GM19455 (cell line): ENCODE measurements around the gene PRKX.
"Not testable (repeated sequence)": the region's sequence is repeated elsewhere in the genome, so short reads cannot be mapped to it uniquely, and the experiment has no call there.

ENCODE experiments used
- ATAC-seq: cut with Tn5 transposase; IDR thresholded peaks from one replicate; pipeline ENCODE4 v1.9.1; 2021; ENCODE audit not compliant: unreplicated experiment

The PRKX gene

GRCh38 chrX:3713225-3713936 lies at the start of gene PRKX:
PRKX (minus strand) TSS chrX:3713649; CDS start chrX:3713253, 396 bp downstream.
- ATAC-seq = peak; percentile 74

- ATAC-seq = no peak
These were observed 49.7 kb upstream of the PRKX start for GRCh38 chrX:3763111-3763510.

- no peak for ATAC-seq
These were observed 44.1 kb upstream of the PRKX start for GRCh38 chrX:3757510-3758025.

- ATAC-seq = no peak
These were observed 34.7 kb upstream of the PRKX start for GRCh38 chrX:3748052-3748559.

- ATAC-seq = no peak
These were observed 30.5 kb upstream of the PRKX start for GRCh38 chrX:3743801-3744439.

- not testable (repeated sequence) for ATAC-seq
These were observed 27.5 kb upstream of the PRKX start for GRCh38 chrX:3740946-3741345.

- ATAC-seq = no peak
These were observed 25.1 kb upstream of the PRKX start for GRCh38 chrX:3738509-3738908.

- not testable (repeated sequence) for ATAC-seq
These were observed 23.1 kb upstream of the PRKX start for GRCh38 chrX:3736536-3736935.

GRCh38 chrX:3735891-3736290 lies 22.4 kb upstream of the PRKX start:
- ATAC-seq = not testable (repeated sequence)

- not testable (repeated sequence) for ATAC-seq
These were observed 21.0 kb upstream of the PRKX start for GRCh38 chrX:3734456-3734855.

GRCh38 chrX:3733043-3733430 lies 19.6 kb upstream of the PRKX start:
- ATAC-seq = no peak

- ATAC-seq = not testable (repeated sequence)
These were observed 19.0 kb upstream of the PRKX start for GRCh38 chrX:3732326-3733042.

GRCh38 chrX:3728454-3728853 lies 15.0 kb upstream of the PRKX start:
- ATAC-seq = no peak

GRCh38 chrX:3723460-3723859 lies 10.0 kb upstream of the PRKX start:
- not testable (repeated sequence) for ATAC-seq

- ATAC-seq = no peak
These were observed 4.4 kb upstream of the PRKX start for GRCh38 chrX:3717742-3718420.

GRCh38 chrX:3715921-3716320 lies 2.5 kb upstream of the PRKX start:
- no peak for ATAC-seq

GRCh38 chrX:3714706-3715479 lies 1.4 kb upstream of the PRKX start:
- not testable (repeated sequence) for ATAC-seq

GRCh38 chrX:3713937-3714434 lies 537 bp upstream of the PRKX start:
- no peak for ATAC-seq

GRCh38 chrX:3712870-3713224 lies 602 bp downstream of the PRKX start:
- peak; percentile 22 for ATAC-seq
